Measurements from ENCODE around the gene POU2F2. TPM values are rescaled to one million over a fixed set of nuclear protein-coding genes. Genes with fewer than 3 reads are reported as not detected.

Gene POU2F2
- total RNA-seq, 1 experiment from 2014 or later = 0.89 TPM

GRCh38 chr19:42151782-42152684 lies 19.8 kb upstream of the POU2F2 start:
- H3K9ac ChIP-seq (ENCODE audit: low read length) = no peak overlapping the region
- no peak overlapping the region for H3K4me3 ChIP-seq (replicated peaks in 1 of 2; ENCODE audit: low read depth in 1 of 2, low read length in 2 of 2)
- H3K4me1 ChIP-seq (ENCODE audit: control insufficient read depth in 1 of 2, insufficient read depth in 2 of 2, low read length in 2 of 2) = no peaks in the 10 kb centered on the region
- intact Hi-C loops (cut with micrococcal nuclease) = no loop called here
- TF ChIP-seq CTCF (IDR thresholded peaks at IDR 0.05 in 2 of 3, conservative IDR thresholded peaks at IDR 0.05 in 1 of 3; ENCODE audit: borderline replicate concordance in 1 of 3, insufficient read depth in 1 of 3, low read depth in 2 of 3, low read length in 2 of 3) (no peak), CEBPB (IDR thresholded peaks at IDR 0.05; ENCODE audit: low read depth) (no peak), YY1 (IDR thresholded peaks at IDR 0.05; ENCODE audit: extremely low read depth, insufficient replicate concordance, low read depth, low read length) (no peak), CBX3 (IDR thresholded peaks at IDR 0.05; ENCODE audit: low read depth) (no peak), ATF3 (IDR thresholded peaks at IDR 0.05) (no peak), EZH2phosphoT487 (IDR thresholded peaks at IDR 0.05; ENCODE audit: borderline replicate concordance) (no peak), ELF1 (IDR thresholded peaks at IDR 0.05; ENCODE audit: borderline replicate concordance, low read depth) (no peak), POLR2A (IDR thresholded peaks at IDR 0.05; ENCODE audit: borderline replicate concordance, extremely low read depth, insufficient read depth, insufficient read length) (no peak)
- no peaks in the 10 kb centered on the region for H3K9me2 ChIP-seq (ENCODE audit: insufficient read depth)
- no peaks in the 10 kb centered on the region for H3K79me2 ChIP-seq (ENCODE audit: insufficient read depth, low read length)
- CTCF ChIA-PET = no interaction called here
- H3K4me2 ChIP-seq (ENCODE audit: low read length) = no peak overlapping the region
- H3K27me3 ChIP-seq (ENCODE audit: insufficient read depth, low read length) = peaks cover 28% of the 10 kb centered on the region
- H3K9me3 ChIP-seq (ENCODE audit: control insufficient read depth in 1 of 2, insufficient read depth in 1 of 2, low read depth in 1 of 2, low read length in 2 of 2) = no peaks in the 10 kb centered on the region
- ATAC-seq (no peak), DNase-seq (ENCODE audit: low read depth, low spot score) (no peak)
- no peaks in the 10 kb centered on the region for H4K20me1 ChIP-seq (ENCODE audit: insufficient read depth)
- RAD21 ChIA-PET (ENCODE audit: low non-redundant PET in 1 of 2, low total read pairs in 2 of 2, uncharacterized antibody in 2 of 2, unreplicated experiment in 2 of 2) = interaction anchor here in 1 of 2 experiments (0.5 kb wide), 1 partner anchor 267 kb away, joined by 5 read pairs; no protein-coding TSS in a partner anchor
- no peak overlapping the region for H3K27ac ChIP-seq (ENCODE audit: low read depth, low read length)
- POLR2A ChIA-PET = no interaction called here
- BruUV-seq (replicated peaks) = no TSS peak
- no peak overlapping the region for H2AFZ ChIP-seq (ENCODE audit: low read depth, low read length, poor library complexity, severe bottlenecking)
- no peaks in the 10 kb centered on the region for H3K36me3 ChIP-seq (ENCODE audit: control insufficient read depth in 1 of 2, insufficient read depth in 2 of 2, low read length in 2 of 2)
